Liver (tissue), 9 donors: ENCODE measurements around the gene RNF34. TPM values are rescaled to one million over a fixed set of nuclear protein-coding genes. Genes with fewer than 3 reads are reported as not detected.

Source experiments
- DNase-seq: peaks from one replicate; pipeline ENCODE4 v3.0.0-alpha.2; 2017; ENCODE audit warnings: low spot score
- H3K27ac ChIP-seq, 2 donors: one replicate each; pipeline ENCODE4 v1.7.0; 2013; ENCODE audit warnings: inconsistent platforms in 2 of 2, low read length in 2 of 2, control low read depth in 1 of 2, low read depth in 1 of 2, mild to moderate bottlenecking in 1 of 2
- H3K27me3 ChIP-seq, 4 donors: one replicate each; pipeline versions ENCODE4 v1.6.1 to v1.7.0; 2013; ENCODE audit warnings: low read length in 3 of 4, inconsistent platforms in 1 of 4, mild to moderate bottlenecking in 1 of 4, moderate library complexity in 1 of 4; ENCODE audit not compliant: control insufficient read depth in 4 of 4, insufficient read depth in 4 of 4
- H3K36me3 ChIP-seq, 4 donors: one replicate each; pipeline versions ENCODE4 v1.6.1 to v1.7.0; 2013; ENCODE audit warnings: low read length in 3 of 4, mild to moderate bottlenecking in 3 of 4, low read depth in 1 of 4, moderate library complexity in 1 of 4; ENCODE audit not compliant: control insufficient read depth in 4 of 4, insufficient read depth in 3 of 4
- H3K4me1 ChIP-seq, 4 donors: one replicate each; pipeline versions ENCODE4 v1.6.1 to v1.7.0; 2013; ENCODE audit warnings: low read length in 3 of 4, mild to moderate bottlenecking in 3 of 4, moderate library complexity in 1 of 4; ENCODE audit not compliant: control insufficient read depth in 4 of 4, insufficient read depth in 4 of 4
- H3K4me3 ChIP-seq, 3 donors: one replicate each; pipeline versions ENCODE4 v1.6.1 to v1.7.0; 2013; ENCODE audit warnings: low read length in 3 of 3, control low read depth in 1 of 3, low read depth in 1 of 3, mild to moderate bottlenecking in 1 of 3
- H3K9ac ChIP-seq, 2 donors: one replicate each; pipeline ENCODE4 v1.7.0; 2013; ENCODE audit warnings: low read length in 2 of 2, mild to moderate bottlenecking in 2 of 2, moderate library complexity in 2 of 2, control low read depth in 1 of 2, low read depth in 1 of 2
- H3K9me3 ChIP-seq, 4 donors: one replicate each; pipeline versions ENCODE4 v1.6.1 to v1.7.0; 2013; ENCODE audit warnings: low read length in 3 of 4; ENCODE audit not compliant: control insufficient read depth in 4 of 4
- CTCF ChIP-seq: fragments of 150-350 bp; IDR thresholded peaks from 2 replicates; pipeline ENCODE4 v1.5.1; 2017; ENCODE audit warnings: improper control_type of control experiment, low read depth, low read length; ENCODE audit not compliant: missing input control
- EGR1 ChIP-seq, 2 donors: IDR thresholded peaks; 2 replicates each; pipeline ENCODE4 v1.6.1; 2016 to 2018; ENCODE audit warnings: antibody characterized with exemption in 2 of 2, low read depth in 2 of 2
- FOXA1 ChIP-seq: IDR thresholded peaks from 2 replicates; pipeline ENCODE4 v1.6.1; 2016; ENCODE audit warnings: antibody characterized with exemption
- FOXA2 ChIP-seq: IDR thresholded peaks from 2 replicates; pipeline ENCODE4 v1.6.1; 2016; ENCODE audit warnings: antibody characterized with exemption
- GABPA ChIP-seq, 2 donors: IDR thresholded peaks in 1 of 2; conservative IDR thresholded peaks in 1 of 2; 2 replicates each; pipeline ENCODE4 v1.6.1; 2016; ENCODE audit warnings: antibody characterized with exemption in 2 of 2, mild to moderate bottlenecking in 1 of 2, moderate library complexity in 1 of 2
- HNF4A ChIP-seq, 2 donors: conservative IDR thresholded peaks; 2 replicates each; pipeline ENCODE4 v1.6.1; 2016; ENCODE audit warnings: antibody characterized with exemption in 2 of 2, mild to moderate bottlenecking in 2 of 2
- HNF4G ChIP-seq: IDR thresholded peaks from 2 replicates; pipeline ENCODE4 v1.6.1; 2016; ENCODE audit warnings: antibody characterized with exemption
- JUND ChIP-seq, 2 donors: IDR thresholded peaks; 2 replicates each; pipeline ENCODE4 v1.6.1; 2016; ENCODE audit warnings: antibody characterized with exemption in 2 of 2
- NR2F2 ChIP-seq: IDR thresholded peaks from 2 replicates; pipeline ENCODE4 v1.6.1; 2016; ENCODE audit warnings: antibody characterized with exemption
- RAD21 ChIP-seq, 2 donors: IDR thresholded peaks; 2 replicates each; pipeline ENCODE4 v1.6.1; 2016; ENCODE audit warnings: antibody characterized with exemption in 2 of 2, mild to moderate bottlenecking in 2 of 2
- REST ChIP-seq: IDR thresholded peaks from 2 replicates; pipeline ENCODE4 v1.6.1; 2016; ENCODE audit warnings: antibody characterized with exemption, mild to moderate bottlenecking
- RXRA ChIP-seq, 2 donors: IDR thresholded peaks; 2 replicates each; pipeline ENCODE4 v1.6.1; 2017 to 2018; ENCODE audit warnings: antibody characterized with exemption in 2 of 2, mild to moderate bottlenecking in 1 of 2
- SP1 ChIP-seq: IDR thresholded peaks from 2 replicates; pipeline ENCODE4 v1.6.1; 2018; ENCODE audit warnings: antibody characterized with exemption, mild to moderate bottlenecking
- TAF1 ChIP-seq: conservative IDR thresholded peaks from 2 replicates; pipeline ENCODE4 v1.6.1; 2016; ENCODE audit warnings: antibody characterized with exemption, mild to moderate bottlenecking
- YY1 ChIP-seq: IDR thresholded peaks from 2 replicates; pipeline ENCODE4 v1.6.1; 2016; ENCODE audit warnings: antibody characterized with exemption, mild to moderate bottlenecking
- WGBS: extraction: QIAGEN DNeasy Blood & Tissue Kit; methylation state at CpG from one replicate; pipeline ENCODE4 v1.1.7; 2013; 5-methylcytosine and 5-hydroxymethylcytosine counted together
- polyA plus RNA-seq, 2 donors: library from polyadenylated mRNA; stranded (reverse) in 1 of 2; unstranded in 1 of 2; fragments of 200-250 nt in 1 of 2; fragments of >200 nt in 1 of 2; fragmentation: Nextera tagmentation in 1 of 2; extraction: Ambion mirVana in 1 of 2; gene quantifications; one replicate each; pipeline versions ENCODE4 v1.2.1 to v1.2.3, GENCODE V29; 2013 to 2015
- total RNA-seq, 2 donors: library from RNA; depleted of rRNA; stranded (reverse); fragments of >200 nt; gene quantifications; one replicate each; pipeline ENCODE4 v1.2.3, GENCODE V29; 2014
- TF ChIP-seq, protein P1 (sequence below): IDR thresholded peaks from 2 replicates; pipeline ENCODE4 v1.6.1; 2016; ENCODE audit warnings: antibody characterized with exemption
- TF ChIP-seq, protein P2 (sequence below): IDR thresholded peaks from 2 replicates; pipeline ENCODE4 v1.6.1; 2016; ENCODE audit warnings: antibody characterized with exemption
- TF ChIP-seq, protein P3 (sequence below): IDR thresholded peaks from 2 replicates; pipeline ENCODE4 v1.6.1; 2016; ENCODE audit warnings: antibody characterized with exemption
- donor health status: healthy.
- donor health status: healthy.
- donor health status: healthy.
- donor health status: healthy.
- donor health status: healthy.

RNF34 gene
- total and polyA plus RNA-seq, 4 donors, result 9.5 to 27.7 (median 17.9) TPM

GRCh38 chr12:121356657-121357056 is 43.3 kb upstream of the RNF34 start:
- no peak overlapping the region for H3K4me3 ChIP-seq
- H3K9me3 ChIP-seq, result no peaks in the 10 kb centered on the region
- no peaks in the 10 kb centered on the region for H3K36me3 ChIP-seq
- H3K9ac ChIP-seq, result no peak overlapping the region
- TF ChIP-seq RXRA (IDR thresholded peaks at IDR 0.05) (no peak), FOXA1 (no peak), YY1 (no peak), GABPA (IDR thresholded peaks at IDR 0.05 in 1 of 2, conservative IDR thresholded peaks at IDR 0.05 in 1 of 2) (no peak), FOXA2 (no peak), REST (no peak), JUND (IDR thresholded peaks at IDR 0.05) (no peak), SP1 (no peak), HNF4A (conservative IDR thresholded peaks at IDR 0.05) (no peak), RAD21 (IDR thresholded peaks at IDR 0.05) (no peak), HNF4G (no peak), TAF1 (no peak), NR2F2 (no peak), EGR1 (IDR thresholded peaks at IDR 0.05; ENCODE audit: low read depth in 2 of 2) (no peak), CTCF (no peak)
- TF ChIP-seq, protein P1, sequence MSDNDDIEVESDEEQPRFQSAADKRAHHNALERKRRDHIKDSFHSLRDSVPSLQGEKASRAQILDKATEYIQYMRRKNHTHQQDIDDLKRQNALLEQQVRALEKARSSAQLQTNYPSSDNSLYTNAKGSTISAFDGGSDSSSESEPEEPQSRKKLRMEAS, result no peak
- TF ChIP-seq, protein P2, sequence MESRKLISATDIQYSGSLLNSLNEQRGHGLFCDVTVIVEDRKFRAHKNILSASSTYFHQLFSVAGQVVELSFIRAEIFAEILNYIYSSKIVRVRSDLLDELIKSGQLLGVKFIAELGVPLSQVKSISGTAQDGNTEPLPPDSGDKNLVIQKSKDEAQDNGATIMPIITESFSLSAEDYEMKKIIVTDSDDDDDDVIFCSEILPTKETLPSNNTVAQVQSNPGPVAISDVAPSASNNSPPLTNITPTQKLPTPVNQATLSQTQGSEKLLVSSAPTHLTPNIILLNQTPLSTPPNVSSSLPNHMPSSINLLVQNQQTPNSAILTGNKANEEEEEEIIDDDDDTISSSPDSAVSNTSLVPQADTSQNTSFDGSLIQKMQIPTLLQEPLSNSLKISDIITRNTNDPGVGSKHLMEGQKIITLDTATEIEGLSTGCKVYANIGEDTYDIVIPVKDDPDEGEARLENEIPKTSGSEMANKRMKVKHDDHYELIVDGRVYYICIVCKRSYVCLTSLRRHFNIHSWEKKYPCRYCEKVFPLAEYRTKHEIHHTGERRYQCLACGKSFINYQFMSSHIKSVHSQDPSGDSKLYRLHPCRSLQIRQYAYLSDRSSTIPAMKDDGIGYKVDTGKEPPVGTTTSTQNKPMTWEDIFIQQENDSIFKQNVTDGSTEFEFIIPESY, result no peak
- TF ChIP-seq, protein P3, sequence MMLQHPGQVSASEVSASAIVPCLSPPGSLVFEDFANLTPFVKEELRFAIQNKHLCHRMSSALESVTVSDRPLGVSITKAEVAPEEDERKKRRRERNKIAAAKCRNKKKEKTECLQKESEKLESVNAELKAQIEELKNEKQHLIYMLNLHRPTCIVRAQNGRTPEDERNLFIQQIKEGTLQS, result no peak
- H3K27ac ChIP-seq, result no peak overlapping the region
- H3K27me3 ChIP-seq, result no peaks in the 10 kb centered on the region
- H3K4me1 ChIP-seq, result peaks cover 1 to 5% (median 4%) of the 10 kb centered on the region in 4 donors
- DNase-seq, result no peak
- 84% methylated on average over 3 of the region's 3 CpGs for WGBS
